ENCODE results near the gene SLC13A4. TPM values are rescaled to one million over a fixed set of nuclear protein-coding genes. Genes with fewer than 3 reads are reported as not detected.

The SLC13A4 gene
- total RNA-seq, 4 donors from 2014 or later: not detected

- Histone ChIP-seq H3K4me3 (no peak overlapping the region), H3K27me3 (no peaks in the 10 kb centered on the region), H3K27ac (no peak overlapping the region), H3K36me3 (no peaks in the 10 kb centered on the region), H3K4me1 (no peaks in the 10 kb centered on the region), H3K9me3 (no peaks in the 10 kb centered on the region)
- DNase-seq: no peak
- TF ChIP-seq POLR2A (IDR thresholded peaks at IDR 0.05): no peak
- TF ChIP-seq, protein P1, sequence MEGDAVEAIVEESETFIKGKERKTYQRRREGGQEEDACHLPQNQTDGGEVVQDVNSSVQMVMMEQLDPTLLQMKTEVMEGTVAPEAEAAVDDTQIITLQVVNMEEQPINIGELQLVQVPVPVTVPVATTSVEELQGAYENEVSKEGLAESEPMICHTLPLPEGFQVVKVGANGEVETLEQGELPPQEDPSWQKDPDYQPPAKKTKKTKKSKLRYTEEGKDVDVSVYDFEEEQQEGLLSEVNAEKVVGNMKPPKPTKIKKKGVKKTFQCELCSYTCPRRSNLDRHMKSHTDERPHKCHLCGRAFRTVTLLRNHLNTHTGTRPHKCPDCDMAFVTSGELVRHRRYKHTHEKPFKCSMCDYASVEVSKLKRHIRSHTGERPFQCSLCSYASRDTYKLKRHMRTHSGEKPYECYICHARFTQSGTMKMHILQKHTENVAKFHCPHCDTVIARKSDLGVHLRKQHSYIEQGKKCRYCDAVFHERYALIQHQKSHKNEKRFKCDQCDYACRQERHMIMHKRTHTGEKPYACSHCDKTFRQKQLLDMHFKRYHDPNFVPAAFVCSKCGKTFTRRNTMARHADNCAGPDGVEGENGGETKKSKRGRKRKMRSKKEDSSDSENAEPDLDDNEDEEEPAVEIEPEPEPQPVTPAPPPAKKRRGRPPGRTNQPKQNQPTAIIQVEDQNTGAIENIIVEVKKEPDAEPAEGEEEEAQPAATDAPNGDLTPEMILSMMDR (IDR thresholded peaks at IDR 0.05): no peak
Observed at GRCh38 chr7:135719688-135720087, 8.3 kb downstream of the SLC13A4 start.

DNA sequence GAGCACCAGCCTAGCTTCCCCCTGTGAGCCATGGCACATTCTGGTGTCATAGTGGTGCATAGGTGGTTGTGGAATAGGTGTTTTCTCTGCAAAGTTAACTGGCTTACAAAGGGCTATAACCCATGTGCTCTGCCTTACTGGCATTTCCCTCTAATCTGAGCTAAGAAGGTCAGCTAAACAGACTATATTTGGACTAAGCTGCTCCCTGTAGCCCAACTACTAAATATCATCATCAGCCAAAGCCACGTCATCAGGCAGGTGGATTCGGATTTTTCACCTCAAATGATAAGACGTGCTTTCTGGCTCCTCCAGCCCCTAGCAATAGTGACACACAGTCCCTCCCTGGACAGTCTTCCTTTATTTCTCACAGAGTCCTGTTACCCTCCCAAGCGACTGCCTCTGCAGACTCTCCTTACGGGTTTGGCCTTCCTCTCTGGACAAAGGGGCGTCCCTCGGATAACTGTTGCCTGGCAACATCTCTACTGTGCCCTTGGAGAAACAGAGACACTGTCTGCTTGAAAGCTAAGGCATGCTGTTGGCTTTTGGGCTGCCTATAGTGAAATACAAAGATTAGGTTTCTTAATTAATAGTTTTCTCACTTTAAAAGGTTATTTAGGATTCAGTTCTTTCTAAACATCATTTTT lies 9.1 kb downstream of the SLC13A4 start:
- Histone ChIP-seq H3K36me3 (no peaks in the 10 kb centered on the region), H3K4me1 (no peaks in the 10 kb centered on the region), H3K27ac (no peak overlapping the region), H3K9me3 (no peaks in the 10 kb centered on the region), H3K27me3 (no peaks in the 10 kb centered on the region), H3K4me3 (no peak overlapping the region)
- DNase-seq: peak in 1 of 3 donors; percentile 26
- TF ChIP-seq, protein P1 (IDR thresholded peaks at IDR 0.05): no peak
- TF ChIP-seq POLR2A (IDR thresholded peaks at IDR 0.05): no peak

- DNase-seq: no peak
- H3K4me1 ChIP-seq: no peaks in the 10 kb centered on the region
- no peaks in the 10 kb centered on the region for H3K36me3 ChIP-seq
- H3K27me3 ChIP-seq: no peaks in the 10 kb centered on the region
- H3K9me3 ChIP-seq: no peaks in the 10 kb centered on the region
- no peak for TF ChIP-seq POLR2A (IDR thresholded peaks at IDR 0.05)
- TF ChIP-seq, protein P1 (IDR thresholded peaks at IDR 0.05): no peak
- no peak overlapping the region for H3K4me3 ChIP-seq
- H3K27ac ChIP-seq: no peak overlapping the region
Observed at GRCh38 chr7:135718219-135718618, 9.8 kb downstream of the SLC13A4 start.

- TF ChIP-seq POLR2A (IDR thresholded peaks at IDR 0.05): no peak
- TF ChIP-seq, protein P1 (IDR thresholded peaks at IDR 0.05): no peak
- Histone ChIP-seq H3K4me1 (no peaks in the 10 kb centered on the region), H3K27me3 (no peaks in the 10 kb centered on the region), H3K4me3 (no peak overlapping the region), H3K36me3 (no peaks in the 10 kb centered on the region), H3K9me3 (no peaks in the 10 kb centered on the region), H3K27ac (no peak overlapping the region)
- peak in 1 of 3 donors; percentile 19 for DNase-seq
Observed at GRCh38 chr7:135717693-135718092, 10.3 kb downstream of the SLC13A4 start.

DNA sequence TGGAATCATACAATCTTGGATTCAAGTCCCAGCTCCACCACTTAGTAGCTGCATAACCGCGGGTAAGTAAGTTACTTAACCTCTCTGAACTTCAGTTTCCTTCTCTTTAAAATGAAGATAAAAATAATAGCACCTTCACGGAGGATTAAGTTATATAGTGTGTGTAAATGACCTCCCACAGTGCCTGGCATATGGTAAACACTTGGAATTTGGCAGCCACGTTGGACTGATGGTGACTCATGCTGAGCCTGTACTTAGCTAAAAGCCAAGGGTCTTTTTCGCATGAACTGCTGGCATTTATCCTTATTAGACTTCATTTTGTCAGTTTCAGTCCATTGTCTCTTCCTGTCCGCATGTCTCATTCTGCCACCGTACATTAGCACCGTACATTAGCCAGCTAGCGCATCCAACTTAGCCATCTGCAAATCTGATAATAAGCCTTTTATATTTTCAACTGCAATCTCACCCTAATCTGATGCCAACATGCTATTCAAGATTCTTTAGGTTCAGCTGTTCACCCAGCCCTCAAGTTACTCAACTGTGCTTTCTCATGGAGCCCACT lies 11.2 kb downstream of the SLC13A4 start:
- no peaks in the 10 kb centered on the region for H3K36me3 ChIP-seq
- H3K4me3 ChIP-seq: no peak overlapping the region
- no peaks in the 10 kb centered on the region for H3K4me1 ChIP-seq
- H3K27me3 ChIP-seq: no peaks in the 10 kb centered on the region
- DNase-seq: no peak
- H3K27ac ChIP-seq: no peak overlapping the region
- no peaks in the 10 kb centered on the region for H3K9me3 ChIP-seq
- TF ChIP-seq POLR2A (IDR thresholded peaks at IDR 0.05): no peak
- TF ChIP-seq, protein P1 (IDR thresholded peaks at IDR 0.05): no peak
